GDM1 (cell line): Measurements from ENCODE around the gene CREG1.
"Not testable (repeated sequence)": the region's sequence is repeated elsewhere in the genome, so short reads cannot be mapped to it uniquely, and the experiment has no call there.

ENCODE experiments used
- DNase-seq: peaks from one replicate; lab custom pipeline; 2025; lab: John Stamatoyannopoulos, UW

The CREG1 gene

DNA sequence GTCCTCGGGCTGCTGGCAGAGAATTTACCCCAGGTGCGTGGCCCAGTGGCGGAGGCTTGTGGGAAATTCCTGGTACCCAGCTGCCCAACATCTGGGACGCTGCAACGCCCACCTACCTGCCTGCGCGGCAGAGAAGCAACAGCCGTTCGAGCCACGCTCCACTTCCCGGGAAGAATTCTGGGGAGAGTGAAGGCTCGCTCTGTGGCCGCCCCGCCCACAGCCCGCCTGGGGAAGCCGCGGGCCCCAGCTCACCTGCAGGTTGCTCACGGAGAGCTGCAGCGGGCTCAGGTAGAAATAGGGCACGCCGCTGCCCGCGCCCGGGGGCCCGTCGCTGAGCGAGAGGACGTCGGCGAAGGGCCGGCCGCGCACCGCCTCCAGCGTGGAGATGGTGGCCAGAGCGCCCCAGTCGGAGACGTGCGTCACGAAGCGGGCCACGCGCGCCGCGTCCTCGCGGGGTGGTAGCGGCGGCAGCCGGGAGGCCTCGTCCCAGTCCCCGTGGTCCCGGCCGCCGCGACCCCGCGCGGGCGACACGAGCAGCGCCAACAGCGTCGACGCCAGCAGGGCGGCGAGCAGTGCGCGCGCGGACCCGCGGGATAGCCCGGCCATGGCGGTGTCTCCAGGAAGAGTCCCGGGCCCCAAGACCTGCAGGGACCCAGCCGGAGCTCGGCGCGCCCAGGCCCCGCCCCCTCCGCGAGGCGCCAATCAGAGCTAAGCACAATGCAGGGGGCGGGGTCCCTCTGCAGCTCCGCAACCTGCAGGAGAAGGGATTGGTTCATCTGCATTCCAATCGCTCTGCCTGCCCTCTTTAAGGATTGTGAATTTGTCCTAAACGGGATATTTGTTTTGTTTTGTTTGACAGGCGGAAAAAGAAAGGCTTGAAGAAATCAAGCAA lies at the start of gene CREG1:
TSS of gene CREG1 (minus strand) at position 627 of the 892 bp plus-strand sequence.
- DNase-seq = peak; percentile 93

DNA sequence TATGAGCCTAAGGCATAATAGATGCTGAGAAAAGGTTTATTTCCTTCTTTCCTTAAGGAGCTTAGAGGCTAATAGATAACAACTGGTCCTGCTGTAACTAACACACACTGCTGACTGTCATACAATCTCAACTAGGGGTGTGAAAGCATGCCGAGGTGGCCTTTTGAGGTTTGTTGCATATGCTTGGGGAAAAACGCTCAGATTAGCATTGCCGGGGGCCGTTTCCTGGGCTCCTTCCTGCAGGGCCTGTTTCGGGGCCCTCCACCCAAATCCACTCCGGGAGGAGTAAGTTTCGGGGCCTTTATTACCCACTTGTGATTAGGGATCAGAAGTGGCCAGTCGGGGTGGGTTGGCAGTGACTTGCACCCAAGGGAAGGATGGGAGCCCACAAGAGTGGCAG lies 49.3 kb upstream of the CREG1 start:
- no peak for DNase-seq

DNA sequence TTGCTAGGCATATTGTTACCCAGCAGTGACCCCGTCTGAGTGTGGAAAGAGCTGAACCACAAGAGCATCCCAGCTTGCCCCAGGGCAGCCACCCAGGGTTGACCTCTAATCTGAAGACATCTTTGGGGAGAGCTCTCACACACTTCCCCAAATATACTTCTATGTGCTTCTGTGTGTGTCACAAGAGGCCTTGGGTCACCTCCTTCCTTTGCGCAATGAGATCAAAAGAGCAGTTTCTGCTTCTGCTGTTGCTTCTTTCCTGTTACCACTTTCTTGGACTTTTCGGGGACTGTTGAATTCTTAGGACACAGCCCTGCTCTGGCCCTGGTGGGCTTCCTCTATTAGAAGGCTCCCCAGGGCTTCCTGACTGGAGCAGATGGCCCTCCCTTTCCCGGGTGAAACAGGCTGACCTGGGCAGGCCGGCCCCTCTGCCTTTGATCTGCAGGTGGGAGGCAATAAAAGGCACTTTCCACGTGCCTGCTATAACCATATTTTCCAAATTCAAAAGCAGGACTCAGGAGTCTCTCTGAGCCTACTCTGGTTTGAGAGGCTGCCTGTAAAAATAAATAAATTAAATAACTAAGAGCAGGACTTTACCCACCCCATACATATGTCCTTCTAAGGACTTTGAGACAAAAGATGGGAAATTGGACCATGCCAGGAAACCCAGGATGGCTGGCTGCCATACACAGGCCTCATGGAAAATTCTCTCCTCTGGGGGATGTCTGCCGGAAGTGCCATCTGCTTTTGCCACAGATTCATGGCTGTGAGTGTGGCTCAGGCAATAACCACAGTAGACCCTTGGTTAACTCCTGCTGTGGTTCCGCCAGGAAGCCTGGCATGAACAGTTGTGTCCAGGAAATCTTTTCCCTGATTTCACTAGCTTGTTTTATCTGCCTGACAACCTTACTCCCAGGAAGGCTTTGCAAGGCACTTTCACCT lies 48.2 kb upstream of the CREG1 start:
- peak; percentile 33 for DNase-seq

DNA sequence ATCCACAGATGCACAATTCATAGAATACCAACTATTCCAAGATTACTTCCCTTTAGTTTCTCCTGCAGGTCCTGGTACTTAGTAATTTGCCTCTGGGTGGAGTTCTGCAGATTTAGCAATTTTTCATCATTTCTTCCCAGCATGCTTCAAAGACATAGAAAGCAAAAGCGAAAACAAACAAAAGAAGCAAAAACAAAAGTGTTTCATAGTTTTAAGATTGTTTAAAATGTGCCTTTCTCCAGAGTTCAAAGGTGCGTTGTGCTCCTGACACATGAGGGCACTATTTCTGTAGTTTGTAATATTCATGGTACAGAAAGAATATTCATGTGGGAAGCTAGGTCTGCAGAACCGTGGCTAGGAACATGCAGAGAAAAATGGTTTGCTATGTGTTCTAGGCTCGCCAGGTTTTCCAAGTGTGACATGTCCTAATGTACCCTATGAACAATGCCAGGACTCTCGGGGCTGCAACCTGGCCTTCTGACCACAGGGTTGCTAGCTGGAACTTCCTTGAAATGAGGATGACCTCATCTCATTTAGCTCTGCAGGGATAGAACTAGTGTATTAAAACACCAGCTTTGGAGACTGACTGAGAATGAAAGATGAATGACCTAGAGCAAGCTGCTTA lies 46.5 kb upstream of the CREG1 start:
- DNase-seq = peak; percentile 27

DNA sequence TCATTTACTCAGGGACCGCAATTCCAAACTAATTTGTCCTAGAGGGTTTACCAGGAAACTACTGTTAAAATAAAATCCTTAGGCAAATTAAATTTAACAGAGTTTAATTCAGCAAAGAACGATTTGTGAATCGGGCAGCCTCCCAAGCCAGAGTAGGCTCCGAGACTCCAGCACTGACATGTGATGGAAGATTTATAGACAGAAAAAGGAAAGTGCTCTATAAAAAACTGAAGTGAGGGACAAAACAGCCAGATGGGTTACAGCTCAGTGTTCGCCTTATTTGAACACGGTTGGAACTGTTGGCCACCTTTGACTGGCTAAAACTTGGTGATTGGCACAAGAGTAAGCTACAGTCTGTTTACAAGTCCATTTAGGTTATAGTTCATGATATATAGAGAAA lies 41.3 kb upstream of the CREG1 start:
- DNase-seq = no peak

DNA sequence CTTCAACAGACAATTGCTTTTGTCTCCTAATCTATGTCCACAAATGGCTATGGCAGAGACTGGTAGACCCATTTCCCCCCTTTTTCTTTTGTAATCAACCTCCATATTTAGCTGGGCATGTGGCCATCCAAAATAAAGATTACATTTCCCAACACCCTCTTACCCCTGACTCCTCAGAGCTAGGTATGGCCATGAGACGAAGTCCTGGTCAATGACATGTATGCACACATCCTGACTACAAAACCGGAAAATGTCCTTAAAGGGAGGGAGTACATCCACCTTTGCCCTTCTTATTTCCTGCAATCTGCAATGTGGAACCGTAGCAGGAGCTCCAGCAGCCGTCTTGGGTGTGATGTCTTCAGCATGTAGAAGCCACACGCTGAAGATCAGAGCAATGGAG lies 40.3 kb upstream of the CREG1 start:
- no peak for DNase-seq

DNA sequence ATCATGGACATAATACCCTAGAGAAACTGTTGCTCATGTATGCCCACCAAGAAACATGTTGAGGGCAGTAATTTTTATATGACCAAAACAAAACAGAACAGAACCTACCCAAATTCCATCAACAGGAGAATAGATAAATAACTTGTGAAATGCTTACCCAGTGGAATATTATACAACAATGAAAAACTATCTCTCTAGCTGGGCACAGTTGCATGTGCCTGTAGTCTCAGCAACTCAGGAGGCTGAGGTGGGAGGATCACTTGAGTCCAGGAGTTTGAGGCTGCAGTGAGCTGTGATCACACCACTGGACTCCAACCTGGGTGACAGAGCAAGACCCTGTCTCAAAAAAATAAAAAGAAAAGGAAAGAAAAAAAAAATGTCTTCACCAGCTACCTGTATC lies 38.9 kb upstream of the CREG1 start:
- no peak for DNase-seq

DNA sequence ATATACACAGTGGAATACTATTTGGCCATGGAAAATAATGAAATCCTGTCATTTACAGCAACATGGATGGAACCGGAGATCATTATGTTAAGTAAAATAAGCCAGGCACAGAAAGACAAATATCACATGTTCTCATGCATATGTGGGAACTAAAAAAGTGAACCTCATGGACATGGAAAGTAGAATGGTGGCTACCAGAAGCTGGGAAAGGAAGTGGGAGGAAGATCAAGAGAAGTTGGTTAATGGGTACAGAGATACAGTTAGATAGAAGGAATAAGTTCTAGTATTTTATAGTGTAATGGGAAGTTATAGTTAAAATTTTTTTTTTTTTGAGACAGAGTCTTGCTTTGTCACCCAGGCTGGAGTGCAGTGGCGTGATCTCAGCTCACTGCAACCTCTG lies 34.8 kb upstream of the CREG1 start:
- DNase-seq = no peak

DNA sequence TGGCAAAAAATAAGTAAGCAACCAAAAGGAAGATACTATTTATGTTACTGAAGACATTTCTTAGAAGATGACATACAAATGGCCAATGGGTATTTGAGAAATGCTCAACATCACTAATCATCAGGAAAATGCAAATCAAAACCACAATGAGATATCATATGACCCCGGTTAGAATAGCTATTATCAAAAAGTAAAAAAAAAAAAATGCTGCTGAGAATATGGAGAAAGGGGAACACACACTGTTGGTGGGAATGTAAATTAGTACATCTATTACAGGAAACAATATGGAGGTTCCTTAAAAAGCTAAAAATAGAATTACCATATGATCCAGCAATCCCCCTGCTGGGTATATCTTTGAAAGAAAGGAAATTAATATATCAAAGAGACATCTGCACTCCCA lies 34.3 kb upstream of the CREG1 start:
- no peak for DNase-seq

DNA sequence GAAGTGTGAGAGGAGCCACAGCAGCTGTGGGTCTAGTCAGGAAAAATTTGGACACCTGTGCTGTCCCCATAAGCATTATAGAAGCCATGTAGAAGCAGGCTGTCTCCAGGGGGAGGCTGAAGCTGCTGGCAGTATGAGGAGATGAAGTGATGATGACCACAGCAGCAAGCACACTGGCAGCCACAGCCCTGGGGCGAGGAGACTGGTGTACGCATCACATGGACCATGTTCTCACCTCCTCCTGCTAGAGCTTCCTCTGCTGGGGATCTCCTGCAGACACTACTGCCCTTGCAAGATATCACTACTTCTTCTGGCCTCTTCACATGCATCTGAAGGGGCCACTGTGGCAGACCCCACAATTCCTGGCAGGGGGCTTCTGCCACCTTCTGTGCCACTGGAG lies 33.8 kb upstream of the CREG1 start:
- no peak for DNase-seq

DNA sequence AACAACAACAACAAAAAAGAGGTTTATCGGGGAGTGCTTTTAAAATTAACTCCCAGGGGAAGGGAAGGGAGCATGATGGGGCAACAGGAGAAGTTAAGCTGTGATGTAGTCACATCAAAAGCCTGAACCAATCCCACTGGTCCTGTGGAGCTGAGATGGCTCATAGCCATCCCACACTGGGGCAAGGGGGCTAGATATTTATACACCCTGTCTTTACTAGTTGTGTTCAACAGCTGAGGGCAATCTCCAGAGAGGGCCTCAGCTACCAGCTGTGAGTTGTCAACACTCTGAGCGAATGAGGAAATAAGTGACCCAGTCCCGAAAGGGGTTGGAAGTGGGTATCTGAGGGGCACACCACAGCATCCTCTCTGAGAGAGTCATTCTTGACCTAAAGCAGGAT lies 31.0 kb upstream of the CREG1 start:
- DNase-seq = no peak

DNA sequence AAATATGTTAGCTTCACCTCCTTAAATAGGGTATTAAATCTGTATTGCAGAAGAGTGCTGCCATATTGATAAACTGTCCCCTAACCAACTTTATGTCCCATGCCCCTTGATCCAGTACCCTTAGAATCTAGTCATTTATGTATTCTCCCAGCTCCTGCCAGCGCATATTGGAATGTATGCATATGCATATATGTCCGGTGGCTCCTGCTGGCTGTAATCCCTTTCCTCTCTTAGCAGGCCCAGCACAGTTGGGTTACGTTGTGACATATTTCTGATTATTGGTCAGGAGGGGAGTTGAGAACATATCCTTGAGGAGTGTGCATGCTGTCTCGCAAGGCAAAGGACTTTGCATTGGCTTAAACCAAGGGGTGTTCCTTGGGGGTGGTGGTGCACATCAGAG lies 29.2 kb upstream of the CREG1 start:
- no peak for DNase-seq

DNA sequence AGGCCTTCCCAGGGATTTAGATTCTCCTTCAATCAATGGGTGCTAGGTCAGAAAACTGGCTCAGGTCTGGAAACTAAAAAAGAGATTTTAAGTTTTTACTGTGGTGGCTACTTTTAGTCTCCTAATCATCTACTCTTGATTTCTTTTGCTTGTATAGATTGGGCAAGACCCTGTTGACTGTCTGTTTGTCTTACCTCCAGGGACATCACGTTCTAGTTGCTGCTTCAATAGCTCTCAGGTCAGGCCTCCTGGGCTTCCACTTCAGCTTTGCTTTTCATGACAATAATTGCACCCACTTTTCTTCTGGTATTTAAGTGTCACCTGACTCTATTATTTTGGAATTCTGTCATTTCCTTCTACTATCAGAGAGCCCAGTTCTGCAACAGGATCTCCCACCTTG lies 28.5 kb upstream of the CREG1 start:
- no peak for DNase-seq

DNA sequence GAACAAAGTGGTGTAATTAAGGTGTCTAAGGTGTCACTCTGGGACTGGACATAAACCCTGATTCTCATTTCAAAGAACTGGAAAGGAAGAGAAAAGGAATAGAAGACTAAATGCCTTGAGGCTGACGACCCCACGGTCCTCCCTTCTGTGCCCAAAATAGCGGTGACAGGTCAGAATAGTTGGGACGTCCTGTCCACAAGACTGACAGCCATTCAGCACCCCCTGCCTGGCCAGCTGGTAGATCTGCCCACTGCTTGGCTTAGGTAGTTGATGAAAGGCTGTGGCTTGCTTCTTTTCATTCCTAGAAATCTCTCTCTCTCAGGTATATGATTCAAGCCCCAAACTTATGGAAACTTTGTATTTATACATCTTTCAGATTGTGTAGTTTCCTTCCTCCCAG lies 26.4 kb upstream of the CREG1 start:
- DNase-seq = no peak

DNA sequence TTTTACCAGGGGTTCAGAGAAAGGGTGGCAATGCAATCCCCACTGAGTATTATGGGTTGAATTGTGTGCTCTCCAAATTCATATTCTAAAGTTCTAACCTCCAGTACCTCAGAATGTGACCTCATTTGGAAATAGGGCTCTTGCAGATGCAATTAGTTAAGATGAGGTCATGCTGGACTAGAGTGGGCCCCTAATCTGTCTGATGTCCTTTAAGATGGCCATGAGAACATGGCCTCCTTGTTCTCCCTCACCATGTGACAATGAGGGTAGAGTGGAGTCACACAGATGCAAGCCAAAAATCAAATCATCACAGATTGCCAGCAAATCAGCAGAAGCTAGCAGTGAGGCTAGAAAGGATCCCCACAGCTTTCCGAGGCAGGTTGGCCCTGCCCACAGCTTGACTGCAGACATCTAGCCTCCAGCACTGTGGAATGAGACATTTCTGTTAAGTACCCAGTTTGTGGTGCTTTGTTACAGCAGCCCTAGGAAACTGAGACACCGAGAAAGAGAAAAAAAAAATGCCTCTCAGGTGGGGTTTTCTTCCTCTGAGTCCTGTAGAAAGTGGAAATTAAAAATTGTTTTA lies 25.5 kb upstream of the CREG1 start:
- DNase-seq = no peak

DNA sequence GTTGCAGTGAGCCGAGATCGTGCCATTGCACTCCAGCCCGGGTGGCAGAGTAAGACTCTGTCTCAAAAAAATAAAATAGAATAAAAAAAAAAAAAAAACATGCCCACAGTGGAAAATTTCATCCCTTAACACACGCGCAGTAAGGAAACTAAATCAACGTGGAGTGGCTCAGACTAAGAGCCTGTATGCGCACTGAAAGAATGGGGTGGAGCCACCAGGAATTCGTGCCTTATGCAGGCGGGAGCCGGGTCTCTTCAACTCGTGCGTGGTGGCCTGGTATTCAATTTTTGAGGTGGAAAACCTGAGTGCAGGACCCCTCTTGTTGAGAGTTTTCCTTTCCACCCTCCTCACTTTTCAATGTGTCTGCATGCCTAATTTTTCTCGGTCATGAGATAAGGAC lies 22.1 kb upstream of the CREG1 start:
- DNase-seq = no peak

DNA sequence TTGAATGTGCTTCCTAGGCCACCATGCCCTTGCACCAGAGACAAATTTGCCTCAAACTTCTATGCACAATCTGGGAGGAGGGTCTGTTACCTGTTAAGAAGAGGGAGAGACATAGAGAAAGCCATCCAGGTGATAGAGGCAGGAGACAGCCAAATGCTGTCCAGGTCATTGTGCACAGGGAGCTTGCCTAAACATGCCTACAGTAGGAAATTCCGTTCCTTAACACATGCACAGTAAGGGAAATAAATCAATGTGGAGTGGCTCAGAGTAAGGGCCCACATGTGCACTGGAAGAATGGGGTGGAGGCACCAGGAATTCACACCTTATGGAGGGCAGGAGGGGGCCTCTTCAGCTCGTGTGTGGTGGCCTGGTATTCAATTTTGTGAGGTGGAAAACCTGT lies 19.5 kb upstream of the CREG1 start:
- DNase-seq = no peak

DNA sequence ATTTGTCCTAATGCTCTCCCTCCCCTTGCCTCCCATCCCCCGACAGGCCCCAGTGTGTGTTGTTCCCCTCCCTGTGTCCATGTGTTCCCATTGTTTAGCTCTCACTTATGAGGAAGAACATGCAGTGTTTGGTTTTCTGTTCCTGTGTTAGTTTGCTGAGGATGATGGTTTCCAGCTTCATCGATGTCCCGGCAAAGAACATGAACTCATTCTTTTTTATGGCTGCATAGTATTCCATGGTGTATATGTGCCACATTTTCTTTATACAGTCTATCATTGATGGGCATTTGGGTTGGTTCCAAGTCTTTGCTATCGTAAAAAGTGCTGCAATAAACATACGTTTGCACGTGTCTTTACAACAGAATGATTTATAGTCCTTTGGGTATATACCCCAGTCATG lies 17.1 kb upstream of the CREG1 start:
- not testable (repeated sequence) for DNase-seq

DNA sequence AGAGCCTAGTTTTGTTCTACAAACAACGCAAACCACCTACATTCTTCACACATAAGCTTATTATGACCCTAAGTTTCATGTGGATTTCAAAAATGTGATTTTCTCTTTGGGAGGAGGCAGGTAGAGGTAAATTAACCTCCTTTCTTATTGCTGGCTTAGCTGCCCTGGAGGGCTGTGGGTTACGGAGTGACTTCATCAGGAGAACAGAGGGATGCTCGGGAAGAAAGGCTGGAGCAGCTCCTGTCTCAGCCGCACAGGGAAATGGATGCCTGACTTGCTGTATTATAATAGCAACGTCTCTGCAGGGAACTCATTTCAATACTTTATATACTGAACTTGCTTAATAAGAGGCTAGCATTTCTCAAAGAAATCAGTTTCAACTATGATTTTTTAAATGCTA lies 14.1 kb upstream of the CREG1 start:
- no peak for DNase-seq

DNA sequence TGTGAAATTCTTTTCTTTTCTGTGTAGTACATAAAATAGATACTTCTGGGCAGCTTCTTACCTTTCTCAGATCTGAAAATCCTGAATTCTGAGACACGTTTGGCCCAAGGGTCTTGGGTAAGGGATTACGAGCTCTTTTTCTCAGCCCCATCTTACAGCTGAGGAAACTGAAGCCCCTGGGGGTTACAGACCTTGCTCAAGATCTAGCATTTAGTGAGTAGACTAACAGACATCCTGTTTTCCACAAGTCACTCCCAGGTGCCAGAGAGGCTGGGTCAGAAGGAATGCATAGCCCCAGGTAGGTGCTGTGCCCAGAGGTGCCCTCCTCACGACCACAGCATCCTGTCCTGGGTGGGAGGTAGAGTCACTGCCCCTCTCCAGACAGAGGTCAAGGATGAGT lies 13.2 kb upstream of the CREG1 start:
- DNase-seq = no peak

DNA sequence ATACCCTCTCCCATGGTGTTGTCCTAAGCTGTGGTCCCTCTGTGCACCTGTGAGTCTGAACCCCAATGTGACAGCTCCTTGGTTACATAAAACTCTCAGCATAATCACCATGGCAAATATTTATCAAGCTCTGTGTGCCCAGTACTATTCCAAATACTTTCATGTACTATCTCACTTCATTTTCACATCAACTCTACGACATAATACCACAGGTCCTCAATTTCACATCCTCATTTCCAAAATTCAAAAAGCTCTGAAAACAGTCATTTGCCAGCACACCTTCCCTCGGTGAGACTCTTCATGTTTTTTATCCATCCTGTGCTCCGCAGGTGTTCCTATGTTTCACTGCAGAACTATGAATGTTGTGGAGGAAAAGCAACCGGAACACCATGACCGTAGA lies 12.4 kb upstream of the CREG1 start:
- no peak for DNase-seq

DNA sequence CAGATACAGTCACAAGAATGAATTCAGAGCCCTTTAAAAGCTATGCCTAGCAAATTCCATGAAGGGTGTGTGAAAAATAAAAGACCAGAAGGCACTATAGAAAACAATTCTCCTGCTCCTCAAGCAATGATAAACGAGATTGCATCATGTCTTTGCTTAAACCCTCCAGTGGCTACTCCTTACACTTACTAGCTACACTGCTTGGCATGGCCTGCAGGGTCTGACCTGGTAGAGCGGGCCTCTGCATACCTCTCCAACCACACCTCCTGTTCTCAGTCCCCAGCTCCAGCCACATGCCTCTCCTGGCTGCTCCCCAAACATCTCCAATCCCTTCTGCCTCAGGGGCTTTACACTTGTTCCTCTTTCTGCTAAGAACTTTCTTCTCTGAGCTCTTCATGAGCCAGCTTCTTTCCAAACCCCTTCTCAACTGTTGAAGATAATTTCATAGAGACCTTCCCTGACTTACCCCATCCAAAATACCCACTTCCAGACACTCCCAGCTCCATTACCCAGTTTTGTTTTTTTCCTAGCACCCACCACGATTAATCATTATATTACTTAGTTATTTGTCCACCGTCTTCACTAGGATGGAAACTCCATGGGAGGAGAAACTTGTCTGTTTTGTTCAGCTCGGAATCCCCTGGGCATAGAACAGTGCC lies 11.2 kb upstream of the CREG1 start:
- no peak for DNase-seq
